Measurements from ENCODE around the gene PRKG1.

DNA sequence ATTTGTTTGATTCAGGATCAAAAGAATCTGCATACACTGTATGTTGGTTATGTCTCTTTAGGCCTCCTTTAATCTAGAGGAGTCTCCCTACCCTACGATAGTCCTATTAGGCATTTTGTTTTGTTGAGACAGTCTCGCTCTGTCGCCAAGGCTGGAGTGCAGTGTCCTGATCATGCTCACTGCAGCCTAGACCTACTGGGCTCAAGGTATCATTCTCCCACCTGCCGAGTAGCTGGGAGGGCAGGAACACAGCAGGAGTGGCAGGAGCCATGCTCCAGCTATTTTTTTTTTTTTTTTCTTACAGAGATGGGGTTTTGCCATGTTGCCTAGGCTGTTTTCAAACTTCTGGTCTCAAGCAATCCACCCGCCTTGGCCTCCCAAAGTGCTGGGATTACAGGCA lies 1116.8 kb downstream of the PRKG1 start:
- TF ChIP-seq, protein P1, sequence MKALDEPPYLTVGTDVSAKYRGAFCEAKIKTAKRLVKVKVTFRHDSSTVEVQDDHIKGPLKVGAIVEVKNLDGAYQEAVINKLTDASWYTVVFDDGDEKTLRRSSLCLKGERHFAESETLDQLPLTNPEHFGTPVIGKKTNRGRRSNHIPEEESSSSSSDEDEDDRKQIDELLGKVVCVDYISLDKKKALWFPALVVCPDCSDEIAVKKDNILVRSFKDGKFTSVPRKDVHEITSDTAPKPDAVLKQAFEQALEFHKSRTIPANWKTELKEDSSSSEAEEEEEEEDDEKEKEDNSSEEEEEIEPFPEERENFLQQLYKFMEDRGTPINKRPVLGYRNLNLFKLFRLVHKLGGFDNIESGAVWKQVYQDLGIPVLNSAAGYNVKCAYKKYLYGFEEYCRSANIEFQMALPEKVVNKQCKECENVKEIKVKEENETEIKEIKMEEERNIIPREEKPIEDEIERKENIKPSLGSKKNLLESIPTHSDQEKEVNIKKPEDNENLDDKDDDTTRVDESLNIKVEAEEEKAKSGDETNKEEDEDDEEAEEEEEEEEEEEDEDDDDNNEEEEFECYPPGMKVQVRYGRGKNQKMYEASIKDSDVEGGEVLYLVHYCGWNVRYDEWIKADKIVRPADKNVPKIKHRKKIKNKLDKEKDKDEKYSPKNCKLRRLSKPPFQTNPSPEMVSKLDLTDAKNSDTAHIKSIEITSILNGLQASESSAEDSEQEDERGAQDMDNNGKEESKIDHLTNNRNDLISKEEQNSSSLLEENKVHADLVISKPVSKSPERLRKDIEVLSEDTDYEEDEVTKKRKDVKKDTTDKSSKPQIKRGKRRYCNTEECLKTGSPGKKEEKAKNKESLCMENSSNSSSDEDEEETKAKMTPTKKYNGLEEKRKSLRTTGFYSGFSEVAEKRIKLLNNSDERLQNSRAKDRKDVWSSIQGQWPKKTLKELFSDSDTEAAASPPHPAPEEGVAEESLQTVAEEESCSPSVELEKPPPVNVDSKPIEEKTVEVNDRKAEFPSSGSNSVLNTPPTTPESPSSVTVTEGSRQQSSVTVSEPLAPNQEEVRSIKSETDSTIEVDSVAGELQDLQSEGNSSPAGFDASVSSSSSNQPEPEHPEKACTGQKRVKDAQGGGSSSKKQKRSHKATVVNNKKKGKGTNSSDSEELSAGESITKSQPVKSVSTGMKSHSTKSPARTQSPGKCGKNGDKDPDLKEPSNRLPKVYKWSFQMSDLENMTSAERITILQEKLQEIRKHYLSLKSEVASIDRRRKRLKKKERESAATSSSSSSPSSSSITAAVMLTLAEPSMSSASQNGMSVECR (CRISPR knock-in tag; IDR thresholded peaks at IDR 0.05; ENCODE audit: borderline replicate concordance): no peak
- TF ChIP-seq, protein P2, sequence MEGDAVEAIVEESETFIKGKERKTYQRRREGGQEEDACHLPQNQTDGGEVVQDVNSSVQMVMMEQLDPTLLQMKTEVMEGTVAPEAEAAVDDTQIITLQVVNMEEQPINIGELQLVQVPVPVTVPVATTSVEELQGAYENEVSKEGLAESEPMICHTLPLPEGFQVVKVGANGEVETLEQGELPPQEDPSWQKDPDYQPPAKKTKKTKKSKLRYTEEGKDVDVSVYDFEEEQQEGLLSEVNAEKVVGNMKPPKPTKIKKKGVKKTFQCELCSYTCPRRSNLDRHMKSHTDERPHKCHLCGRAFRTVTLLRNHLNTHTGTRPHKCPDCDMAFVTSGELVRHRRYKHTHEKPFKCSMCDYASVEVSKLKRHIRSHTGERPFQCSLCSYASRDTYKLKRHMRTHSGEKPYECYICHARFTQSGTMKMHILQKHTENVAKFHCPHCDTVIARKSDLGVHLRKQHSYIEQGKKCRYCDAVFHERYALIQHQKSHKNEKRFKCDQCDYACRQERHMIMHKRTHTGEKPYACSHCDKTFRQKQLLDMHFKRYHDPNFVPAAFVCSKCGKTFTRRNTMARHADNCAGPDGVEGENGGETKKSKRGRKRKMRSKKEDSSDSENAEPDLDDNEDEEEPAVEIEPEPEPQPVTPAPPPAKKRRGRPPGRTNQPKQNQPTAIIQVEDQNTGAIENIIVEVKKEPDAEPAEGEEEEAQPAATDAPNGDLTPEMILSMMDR (IDR thresholded peaks at IDR 0.05): no peak
- TF ChIP-seq, protein P3, sequence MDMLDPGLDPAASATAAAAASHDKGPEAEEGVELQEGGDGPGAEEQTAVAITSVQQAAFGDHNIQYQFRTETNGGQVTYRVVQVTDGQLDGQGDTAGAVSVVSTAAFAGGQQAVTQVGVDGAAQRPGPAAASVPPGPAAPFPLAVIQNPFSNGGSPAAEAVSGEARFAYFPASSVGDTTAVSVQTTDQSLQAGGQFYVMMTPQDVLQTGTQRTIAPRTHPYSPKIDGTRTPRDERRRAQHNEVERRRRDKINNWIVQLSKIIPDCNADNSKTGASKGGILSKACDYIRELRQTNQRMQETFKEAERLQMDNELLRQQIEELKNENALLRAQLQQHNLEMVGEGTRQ (CRISPR knock-in tag; IDR thresholded peaks at IDR 0.05): no peak
- TF ChIP-seq TP53 (CRISPR knock-in tag; IDR thresholded peaks at IDR 0.05): no peak
- TF ChIP-seq NFYB (CRISPR knock-in tag; conservative IDR thresholded peaks at IDR 0.05; ENCODE audit: low read depth): no peak
- TF ChIP-seq SP1 (CRISPR knock-in tag; conservative IDR thresholded peaks at IDR 0.05): no peak
- TF ChIP-seq GABPB1 (CRISPR knock-in tag; IDR thresholded peaks at IDR 0.05): no peak

Data from WTC11 (cell line).